Neural crest cell (in vitro differentiated cells): Measurements from ENCODE around the gene KMT5C. TPM values are rescaled to one million over a fixed set of nuclear protein-coding genes. Genes with fewer than 3 reads are reported as not detected.

Source experiments
- DNase-seq: peaks from one replicate; pipeline ENCODE4 v3.0.0; 2021; ENCODE audit warnings: low read depth, mixed read lengths, low spot score
- H3K27ac Mint-ChIP-seq: one replicate; pipeline ENCODE4 v1.8.0; 2021; ENCODE audit warnings: mild to moderate bottlenecking, mixed read lengths; ENCODE audit not compliant: unreplicated experiment
- H3K27me3 Mint-ChIP-seq: 2 replicates; pipeline ENCODE4 v1.8.0; 2021; ENCODE audit warnings: low read depth, mild to moderate bottlenecking, mixed read lengths
- H3K36me3 Mint-ChIP-seq: 2 replicates; pipeline ENCODE4 v1.8.0; 2021; ENCODE audit warnings: low read depth, mild to moderate bottlenecking, mixed read lengths
- H3K4me1 Mint-ChIP-seq: 2 replicates; pipeline ENCODE4 v1.8.0; 2021; ENCODE audit warnings: mixed read lengths
- H3K4me3 Mint-ChIP-seq: one replicate; pipeline ENCODE4 v1.8.0; 2021; ENCODE audit warnings: mild to moderate bottlenecking, mixed read lengths
- H3K9me3 Mint-ChIP-seq: 2 replicates; pipeline ENCODE4 v1.8.0; 2021; ENCODE audit warnings: mixed read lengths
- total RNA-seq: library from RNA; stranded (reverse); gene quantifications from 2 replicates; pipeline ENCODE4 v1.2.1, GENCODE V29; 2021
- TF ChIP-seq, protein P1 (sequence below): fragments of 200-600 bp; sonication (generic); conservative IDR thresholded peaks from 2 replicates; pipeline ENCODE4 v1.5.0; 2021; ENCODE audit warnings: antibody characterized with exemption, mild to moderate bottlenecking

Gene KMT5C
- total RNA-seq, 1 donor from 2014 or later: 35.2 TPM

DNA sequence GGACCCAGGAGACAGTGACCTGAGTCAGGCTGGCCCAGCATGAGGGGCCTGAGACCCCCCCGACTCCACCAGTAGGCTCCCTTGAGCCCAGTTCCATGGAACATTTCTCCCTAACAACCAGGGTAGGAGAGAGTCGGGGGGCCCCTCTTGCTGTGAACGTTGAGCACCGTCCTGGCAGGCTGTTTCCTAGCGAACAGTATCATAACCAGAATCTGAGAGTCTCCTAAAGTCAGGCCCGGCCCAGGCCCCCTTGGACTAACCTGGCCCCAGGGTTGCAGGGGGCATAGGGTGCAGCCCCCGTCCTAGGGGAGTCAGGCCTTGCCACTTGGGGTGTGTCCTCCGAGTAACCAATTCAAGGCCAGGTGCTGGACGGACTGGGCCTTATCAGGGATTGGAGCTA lies 28.3 kb upstream of the KMT5C start:
- peaks cover 2% of the 10 kb centered on the region for H3K9me3 Mint-ChIP-seq
- peaks cover 10% of the 10 kb centered on the region for H3K36me3 Mint-ChIP-seq
- no peak overlapping the region for H3K27ac Mint-ChIP-seq
- H3K27me3 Mint-ChIP-seq: no peaks in the 10 kb centered on the region
- TF ChIP-seq, protein P1, sequence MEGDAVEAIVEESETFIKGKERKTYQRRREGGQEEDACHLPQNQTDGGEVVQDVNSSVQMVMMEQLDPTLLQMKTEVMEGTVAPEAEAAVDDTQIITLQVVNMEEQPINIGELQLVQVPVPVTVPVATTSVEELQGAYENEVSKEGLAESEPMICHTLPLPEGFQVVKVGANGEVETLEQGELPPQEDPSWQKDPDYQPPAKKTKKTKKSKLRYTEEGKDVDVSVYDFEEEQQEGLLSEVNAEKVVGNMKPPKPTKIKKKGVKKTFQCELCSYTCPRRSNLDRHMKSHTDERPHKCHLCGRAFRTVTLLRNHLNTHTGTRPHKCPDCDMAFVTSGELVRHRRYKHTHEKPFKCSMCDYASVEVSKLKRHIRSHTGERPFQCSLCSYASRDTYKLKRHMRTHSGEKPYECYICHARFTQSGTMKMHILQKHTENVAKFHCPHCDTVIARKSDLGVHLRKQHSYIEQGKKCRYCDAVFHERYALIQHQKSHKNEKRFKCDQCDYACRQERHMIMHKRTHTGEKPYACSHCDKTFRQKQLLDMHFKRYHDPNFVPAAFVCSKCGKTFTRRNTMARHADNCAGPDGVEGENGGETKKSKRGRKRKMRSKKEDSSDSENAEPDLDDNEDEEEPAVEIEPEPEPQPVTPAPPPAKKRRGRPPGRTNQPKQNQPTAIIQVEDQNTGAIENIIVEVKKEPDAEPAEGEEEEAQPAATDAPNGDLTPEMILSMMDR: no peak
- H3K4me1 Mint-ChIP-seq: peaks cover 23% of the 10 kb centered on the region
- no peak for DNase-seq
- no peak overlapping the region for H3K4me3 Mint-ChIP-seq

DNA sequence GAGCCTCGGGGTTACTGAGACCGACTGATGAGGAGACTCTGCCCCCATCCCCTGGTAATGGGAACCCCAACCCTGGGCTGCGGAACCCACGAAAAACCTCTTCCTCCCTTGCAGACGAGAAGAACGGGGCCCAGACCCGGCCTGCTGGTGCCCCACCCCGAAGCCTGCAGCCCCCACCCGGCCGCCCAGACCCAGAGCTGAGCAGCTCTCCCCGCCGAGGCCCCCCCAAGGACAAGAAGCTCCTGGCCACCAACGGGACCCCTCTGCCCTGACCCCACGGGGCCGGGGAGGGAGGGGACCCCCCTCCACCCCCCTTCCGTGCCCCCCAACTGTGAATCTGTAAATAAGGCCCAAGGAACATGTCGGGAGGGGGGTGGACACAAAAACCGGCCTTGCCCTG lies 27.9 kb upstream of the KMT5C start:
- no peak overlapping the region for H3K27ac Mint-ChIP-seq
- peaks cover 2% of the 10 kb centered on the region for H3K9me3 Mint-ChIP-seq
- DNase-seq: no peak
- H3K4me3 Mint-ChIP-seq: no peak overlapping the region
- H3K4me1 Mint-ChIP-seq: peaks cover 24% of the 10 kb centered on the region
- H3K36me3 Mint-ChIP-seq: peaks cover 10% of the 10 kb centered on the region
- TF ChIP-seq, protein P1: no peak
- H3K27me3 Mint-ChIP-seq: no peaks in the 10 kb centered on the region

DNA sequence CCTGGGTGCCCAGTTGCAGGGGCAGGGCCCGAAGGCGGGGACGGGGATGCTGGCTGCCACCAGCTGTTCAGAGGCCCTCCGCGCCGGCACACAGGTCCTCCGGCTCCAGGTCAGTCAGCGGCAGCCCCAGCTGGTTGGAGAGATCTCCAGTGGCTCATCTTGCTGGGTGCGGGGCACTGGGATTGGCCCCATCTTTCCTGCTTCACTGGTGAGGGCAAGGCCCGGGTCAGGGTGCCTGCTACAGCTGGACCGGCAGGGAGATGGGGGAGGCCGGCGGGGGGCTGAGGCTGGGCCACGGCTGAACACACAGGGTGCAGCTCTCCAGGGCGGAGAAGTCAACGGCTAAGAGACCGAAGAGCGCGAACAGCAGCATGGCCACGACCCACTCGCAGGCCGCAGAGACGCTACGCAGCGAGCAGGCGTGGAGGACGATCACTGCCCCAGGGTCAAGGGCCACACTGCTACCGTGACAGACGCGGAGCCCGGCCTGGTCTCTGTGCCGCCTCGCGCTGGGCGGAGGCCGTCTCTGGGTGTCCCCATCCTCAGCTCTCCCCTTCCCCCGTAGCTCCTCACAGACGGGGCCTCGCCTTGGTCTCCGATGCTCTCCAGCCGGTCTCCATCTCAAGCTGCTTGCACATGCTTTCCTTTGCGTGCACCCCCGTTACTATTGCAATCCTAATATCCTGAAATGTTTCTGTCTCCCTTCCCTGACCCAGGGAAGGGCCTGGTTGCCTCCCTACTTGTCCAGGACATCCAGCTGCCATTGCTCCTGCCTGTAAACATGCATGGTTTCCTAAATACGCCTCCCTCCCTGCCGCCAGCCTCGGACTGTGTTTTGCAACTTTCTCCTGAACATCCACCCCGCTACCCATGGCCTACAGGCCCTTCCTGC lies 26.8 kb upstream of the KMT5C start:
- Mint-ChIP-seq H3K9me3 (peaks cover 2% of the 10 kb centered on the region), H3K4me3 (no peak overlapping the region), H3K27me3 (no peaks in the 10 kb centered on the region), H3K36me3 (peaks cover 6% of the 10 kb centered on the region), H3K4me1 (peaks cover 24% of the 10 kb centered on the region), H3K27ac (peak overlapping the region; percentile 35)
- no peak for DNase-seq
- TF ChIP-seq, protein P1: no peak

DNA sequence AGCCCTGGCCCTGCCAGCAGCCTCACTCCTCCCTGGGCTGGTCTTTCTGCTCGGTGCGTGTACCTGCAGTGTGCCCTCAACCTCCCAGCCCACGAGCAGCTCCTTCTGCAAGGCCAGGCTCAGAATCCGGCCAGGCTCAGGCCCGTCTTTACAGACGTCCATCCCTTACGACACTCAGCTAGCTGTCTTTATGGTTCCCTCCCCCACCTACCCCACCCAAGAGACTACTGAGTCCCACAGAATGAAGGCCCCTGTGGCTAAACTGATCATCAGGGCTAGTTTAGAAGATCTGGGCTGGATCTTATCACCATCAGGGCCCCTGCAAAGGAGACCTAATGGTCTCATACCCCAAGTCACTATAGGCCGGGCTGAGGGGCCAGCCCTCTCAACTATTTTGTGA lies 25.3 kb upstream of the KMT5C start:
- Mint-ChIP-seq H3K4me3 (no peak overlapping the region), H3K9me3 (peaks cover 2% of the 10 kb centered on the region), H3K27me3 (no peaks in the 10 kb centered on the region), H3K27ac (peak overlapping the region; percentile 58), H3K4me1 (peaks cover 20% of the 10 kb centered on the region), H3K36me3 (peaks cover 3% of the 10 kb centered on the region)
- TF ChIP-seq, protein P1: no peak
- DNase-seq: no peak

DNA sequence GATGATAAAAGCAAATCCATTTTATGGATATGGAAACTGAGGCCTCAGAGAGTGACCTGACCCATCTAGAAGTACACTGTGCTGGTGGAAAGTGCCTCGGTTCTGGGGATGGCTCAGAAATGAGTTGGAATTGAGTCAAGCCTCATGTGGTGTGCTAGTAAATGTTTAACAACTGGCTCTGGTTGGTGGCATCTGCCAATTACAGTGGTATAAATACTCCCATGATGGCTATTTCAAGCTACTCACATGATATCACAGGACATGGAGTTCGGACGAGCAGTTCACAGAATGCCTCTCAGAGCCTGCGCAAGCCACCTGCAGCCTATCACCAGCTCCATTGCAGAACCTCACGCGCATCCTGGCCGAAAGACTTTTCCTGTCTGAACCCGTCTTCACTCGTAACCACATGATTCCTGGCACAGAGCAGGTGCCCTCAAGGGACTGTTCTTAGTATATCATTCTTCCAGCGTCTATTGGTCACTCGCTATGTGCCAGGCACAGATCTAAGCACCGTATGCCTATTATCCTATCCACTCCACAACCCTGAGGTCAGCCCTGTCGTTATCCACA lies 23.6 kb upstream of the KMT5C start:
- no peak overlapping the region for H3K4me3 Mint-ChIP-seq
- no peaks in the 10 kb centered on the region for H3K27me3 Mint-ChIP-seq

More for the DNA sequence above, 23.6 kb upstream of the KMT5C start:
- Mint-ChIP-seq H3K27ac (peak overlapping the region; percentile 46), H3K4me1 (peaks cover 12% of the 10 kb centered on the region), H3K36me3 (no peaks in the 10 kb centered on the region), H3K9me3 (peaks cover 2% of the 10 kb centered on the region)
- no peak for DNase-seq
- TF ChIP-seq, protein P1: no peak
